GM21447 (cell line): ENCODE measurements around the gene MAST4.

Experiments
- ATAC-seq: cut with Tn5 transposase; IDR thresholded peaks from one replicate; pipeline ENCODE4 v1.9.1; 2021; ENCODE audit not compliant: unreplicated experiment

Gene MAST4

GRCh38 chr5:66945389-66946349 is 349.5 kb downstream of the MAST4 start:
- peak; percentile 96 for ATAC-seq

- ATAC-seq: no peak
These were observed 351.3 kb downstream of the MAST4 start for GRCh38 chr5:66947458-66947857.

- ATAC-seq: no peak
These were observed 352.9 kb downstream of the MAST4 start for GRCh38 chr5:66949066-66949465.

- no peak for ATAC-seq
These were observed 356.0 kb downstream of the MAST4 start for GRCh38 chr5:66952153-66952552.

GRCh38 chr5:66956439-66956838 is 360.2 kb downstream of the MAST4 start:
- no peak for ATAC-seq

GRCh38 chr5:66958201-66958979 is 362.2 kb downstream of the MAST4 start:
- ATAC-seq: no peak

- no peak for ATAC-seq
These were observed 362.9 kb downstream of the MAST4 start for GRCh38 chr5:66958980-66959641.

- ATAC-seq: no peak
These were observed 363.5 kb downstream of the MAST4 start for GRCh38 chr5:66959653-66960052.

GRCh38 chr5:66960369-66961137 is 364.4 kb downstream of the MAST4 start:
- no peak for ATAC-seq

GRCh38 chr5:66963559-66963971 is 367.4 kb downstream of the MAST4 start:
- no peak for ATAC-seq

- ATAC-seq: no peak
These were observed 370.2 kb downstream of the MAST4 start for GRCh38 chr5:66966439-66966838.

- no peak for ATAC-seq
These were observed 370.9 kb downstream of the MAST4 start for GRCh38 chr5:66967102-66967501.

GRCh38 chr5:66967826-66968262 is 371.7 kb downstream of the MAST4 start:
- no peak for ATAC-seq

- ATAC-seq: no peak
These were observed 373.3 kb downstream of the MAST4 start for GRCh38 chr5:66969484-66969883.

GRCh38 chr5:66969963-66970362 is 373.8 kb downstream of the MAST4 start:
- no peak for ATAC-seq

GRCh38 chr5:66972004-66972403 is 375.8 kb downstream of the MAST4 start:
- no peak for ATAC-seq

GRCh38 chr5:66974256-66974655 is 378.1 kb downstream of the MAST4 start:
- no peak for ATAC-seq

- no peak for ATAC-seq
These were observed 379.9 kb downstream of the MAST4 start for GRCh38 chr5:66976108-66976507.

- no peak for ATAC-seq
These were observed 383.5 kb downstream of the MAST4 start for GRCh38 chr5:66979738-66980137.

GRCh38 chr5:66981266-66982055 is 385.3 kb downstream of the MAST4 start:
- ATAC-seq: no peak
